CD8-positive, alpha-beta memory T cell (primary cell): ENCODE data around the gene TSNAXIP1. TPM values are rescaled to one million over a fixed set of nuclear protein-coding genes. Genes with fewer than 3 reads are reported as not detected.

Source experiments
- CTCF ChIA-PET: fragments of 350-600 bp; sonication (Branson Sonifier 250); formaldehyde crosslinking; loops from one replicate; lab custom pipeline; 2021; ENCODE audit warnings: antibody characterized with exemption; lab: Charles Lee
- POLR2A ChIA-PET: fragments of 350-600 bp; sonication (Branson Sonifier 250); formaldehyde crosslinking; loops from one replicate; lab custom pipeline; 2021; ENCODE audit warnings: antibody characterized with exemption; lab: Charles Lee
- DNase-seq, 5 donors: peaks; one replicate each; pipeline versions ENCODE4 v3.0.0 to v3.0.0-alpha.2; 2020 to 2022; ENCODE audit warnings: mixed read lengths in 1 of 5
- H3K27ac ChIP-seq: one replicate; pipeline ENCODE4 v1.7.0; 2013; ENCODE audit warnings: low read depth, mild to moderate bottlenecking, low read length, moderate library complexity
- H3K27me3 ChIP-seq: 2 replicates; pipeline ENCODE4 v1.7.0; 2013; ENCODE audit warnings: low read length, mild to moderate bottlenecking; ENCODE audit not compliant: insufficient read depth, poor library complexity, severe bottlenecking
- H3K36me3 ChIP-seq: 2 replicates; pipeline ENCODE4 v1.7.0; 2013; ENCODE audit warnings: mild to moderate bottlenecking, low read length, moderate library complexity; ENCODE audit not compliant: insufficient read depth
- H3K4me1 ChIP-seq: 2 replicates; pipeline ENCODE4 v1.7.0; 2013; ENCODE audit warnings: mild to moderate bottlenecking, low read length, moderate library complexity; ENCODE audit not compliant: insufficient read depth
- H3K4me3 ChIP-seq: 2 replicates; pipeline ENCODE4 v1.7.0; 2013; ENCODE audit warnings: mild to moderate bottlenecking, low read length
- H3K9me3 ChIP-seq: 2 replicates; pipeline ENCODE4 v1.7.0; 2013; ENCODE audit warnings: mild to moderate bottlenecking, low read length
- H3K27ac Mint-ChIP-seq, 8 donors: one replicate each; pipeline ENCODE4 v1.8.0; 2020 to 2021; ENCODE audit warnings: mixed read lengths in 8 of 8, mild to moderate bottlenecking in 6 of 8, inconsistent platforms in 3 of 8, moderate library complexity in 3 of 8
- H3K27me3 Mint-ChIP-seq, 2 donors: one replicate each; pipeline ENCODE4 v1.8.0; 2020 to 2021; ENCODE audit warnings: mixed read lengths in 2 of 2, mild to moderate bottlenecking in 1 of 2, moderate library complexity in 1 of 2
- H3K36me3 Mint-ChIP-seq, 3 donors: one replicate each; pipeline ENCODE4 v1.8.0; 2020 to 2021; ENCODE audit warnings: mixed read lengths in 3 of 3, inconsistent platforms in 1 of 3, mild to moderate bottlenecking in 1 of 3
- H3K4me1 Mint-ChIP-seq, 3 donors: one replicate each; pipeline ENCODE4 v1.8.0; 2020 to 2021; ENCODE audit warnings: mixed read lengths in 3 of 3, inconsistent platforms in 1 of 3, mild to moderate bottlenecking in 1 of 3
- H3K4me3 Mint-ChIP-seq, 7 donors: one replicate each; pipeline ENCODE4 v1.8.0; 2020 to 2021; ENCODE audit warnings: mixed read lengths in 7 of 7, mild to moderate bottlenecking in 6 of 7, moderate library complexity in 4 of 7, inconsistent platforms in 2 of 7
- H3K9me3 Mint-ChIP-seq, 5 donors: one replicate each; pipeline ENCODE4 v1.8.0; 2020 to 2022; ENCODE audit warnings: mixed read lengths in 5 of 5, mild to moderate bottlenecking in 3 of 5, moderate library complexity in 2 of 5, inconsistent platforms in 1 of 5
- polyA plus RNA-seq: library from polyadenylated mRNA; unstranded; fragments of 300-500 nt; fragmentation: Illumina TruSeq; gene quantifications from one replicate; pipeline ENCODE4 v1.2.3, GENCODE V29; 2021
- total RNA-seq, 2 experiments: library from RNA; stranded (reverse); gene quantifications; one replicate each; pipeline ENCODE4 v1.2.3, GENCODE V29; 2021

TSNAXIP1 gene
- total and polyA plus RNA-seq, 3 experiments from 2014 or later: 0.13 to 1.5 (median 1.2) TPM

- ChIA-PET POLR2A (interaction anchor here (0.5 to 3.1 kb wide), 5 partner anchors 10 to 90 kb away, joined by 3 to 12 read pairs (median 4); partner anchors contain the start of genes RANBP10 and TSNAXIP1), CTCF (interaction anchor here (0.6 to 3.2 kb wide), 7 partner anchors 26 to 324 kb away, joined by 3 to 23 read pairs (median 3); no protein-coding TSS in a partner anchor)
- H3K4me1 Mint-ChIP-seq: peaks cover 43 to 58% (median 57%) of the 10 kb centered on the region in 3 donors
- Histone ChIP-seq H3K4me1 (peaks cover 58% of the 10 kb centered on the region), H3K36me3 (no peaks in the 10 kb centered on the region), H3K4me3 (peak overlapping the region; percentile 92), H3K27me3 (no peaks in the 10 kb centered on the region), H3K27ac (peak overlapping the region; percentile 82), H3K9me3 (no peaks in the 10 kb centered on the region)
- H3K27ac Mint-ChIP-seq: peak overlapping the region; percentile 48 to 99 (median 94)
- no peaks in the 10 kb centered on the region for H3K27me3 Mint-ChIP-seq
- H3K9me3 Mint-ChIP-seq: peaks cover 0 to 2% (median 0%) of the 10 kb centered on the region in 5 donors
- peak overlapping the region; percentile 85 to 98 (median 87) for H3K4me3 Mint-ChIP-seq
- peaks cover 0 to 26% (median 0%) of the 10 kb centered on the region in 3 donors for H3K36me3 Mint-ChIP-seq
- no peak for DNase-seq
These were observed 38.8 kb downstream of the TSNAXIP1 start for GRCh38 chr16:67845291-67846062.

- Mint-ChIP-seq H3K36me3 (peaks cover 0 to 26% (median 0%) of the 10 kb centered on the region in 3 donors), H3K4me3 (peak overlapping the region; percentile 85 to 98 (median 87)), H3K27ac (peak overlapping the region; percentile 48 to 99 (median 94)), H3K27me3 (no peaks in the 10 kb centered on the region), H3K9me3 (peaks cover 0 to 2% (median 0%) of the 10 kb centered on the region in 5 donors), H3K4me1 (peaks cover 43 to 60% (median 57%) of the 10 kb centered on the region in 3 donors)
- Histone ChIP-seq H3K27ac (peak overlapping the region; percentile 82), H3K36me3 (no peaks in the 10 kb centered on the region), H3K4me3 (peak overlapping the region; percentile 92), H3K27me3 (no peaks in the 10 kb centered on the region), H3K9me3 (no peaks in the 10 kb centered on the region), H3K4me1 (peaks cover 58% of the 10 kb centered on the region)
- CTCF ChIA-PET: interaction anchor here (0.6 to 3.2 kb wide), 4 partner anchors 12 to 93 kb away, joined by 3 to 23 read pairs (median 4); no protein-coding TSS in a partner anchor
- POLR2A ChIA-PET: interaction anchor here (0.5 to 3.1 kb wide), 4 partner anchors 9 to 89 kb away, joined by 4 to 12 read pairs (median 6); partner anchors contain the start of genes RANBP10 and TSNAXIP1
- DNase-seq: no peak
These were observed 39.3 kb downstream of the TSNAXIP1 start for GRCh38 chr16:67846063-67846319.

DNA sequence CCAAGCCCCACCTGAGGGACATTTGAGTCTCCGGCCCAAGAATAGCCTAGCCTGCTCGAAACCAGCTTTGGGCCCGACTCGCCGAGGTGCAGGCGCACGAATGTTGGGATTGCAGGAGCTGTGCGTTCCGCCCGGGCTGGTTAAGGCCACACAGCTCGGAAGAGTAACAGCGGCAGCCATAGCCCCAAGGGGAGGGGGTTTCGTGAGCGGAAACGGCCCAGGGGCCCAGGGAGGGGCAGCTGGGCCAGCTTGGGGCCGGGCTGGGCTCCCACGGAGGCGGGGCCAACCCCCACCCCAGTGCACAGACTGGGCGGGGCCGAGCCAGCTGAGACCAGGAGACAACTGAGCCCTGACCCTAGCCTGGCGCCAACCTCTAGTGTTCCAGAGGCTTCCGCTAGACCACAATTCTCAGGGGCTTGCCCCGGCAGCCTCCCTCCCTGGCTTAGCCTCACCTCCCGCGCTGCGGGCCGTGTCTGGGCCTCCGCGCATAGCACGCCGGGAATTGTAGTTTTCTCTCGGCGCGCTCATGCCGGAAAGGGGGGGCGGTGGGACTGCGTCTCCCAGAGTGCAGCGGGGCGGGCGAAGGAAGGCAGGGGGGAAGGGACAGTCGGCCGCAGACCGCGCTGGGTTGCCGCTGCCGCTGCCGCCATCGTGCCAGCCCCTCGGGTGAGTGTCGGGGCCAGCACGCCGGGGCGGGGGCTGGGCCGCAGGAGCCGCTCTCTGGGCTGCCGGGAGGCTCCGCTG, 39.8 kb downstream of the TSNAXIP1 start, which contains the start of gene NUTF2:
Gene NUTF2, plus strand, starts transcription at position 614 of the 744 bp plus-strand sequence. CDS start 18,198 bp downstream, outside the sequence.
- H3K9me3 Mint-ChIP-seq: peaks cover 0 to 2% (median 0%) of the 10 kb centered on the region in 5 donors
- Histone ChIP-seq H3K4me3 (peak within 1 kb of the TSS; percentile 92), H3K9me3 (no peaks in the 10 kb centered on the region), H3K27me3 (no peaks in the 10 kb centered on the region), H3K36me3 (no peaks in the 10 kb centered on the region), H3K4me1 (peaks cover 55% of the 10 kb centered on the region), H3K27ac (peak within 1 kb of the TSS; percentile 82)
- H3K4me1 Mint-ChIP-seq: peaks cover 42 to 63% (median 54%) of the 10 kb centered on the region in 3 donors
- DNase-seq: peak; percentile 91 to 96 (median 94)
- peak within 1 kb of the TSS; percentile 57 to 99 (median 94) for H3K27ac Mint-ChIP-seq
- H3K27me3 Mint-ChIP-seq: no peaks in the 10 kb centered on the region
- CTCF ChIA-PET: interaction anchor here (0.6 to 3.2 kb wide), 4 partner anchors 13 to 93 kb away, joined by 3 to 23 read pairs (median 4); no protein-coding TSS in a partner anchor
- POLR2A ChIA-PET: interaction anchor here (0.5 to 3.1 kb wide), 4 partner anchors 9 to 89 kb away, joined by 4 to 12 read pairs (median 6); partner anchors contain the start of genes RANBP10 and TSNAXIP1
- H3K4me3 Mint-ChIP-seq: peak within 1 kb of the TSS; percentile 87 to 98 (median 87)
- H3K36me3 Mint-ChIP-seq: peaks cover 0 to 26% (median 0%) of the 10 kb centered on the region in 3 donors

DNA sequence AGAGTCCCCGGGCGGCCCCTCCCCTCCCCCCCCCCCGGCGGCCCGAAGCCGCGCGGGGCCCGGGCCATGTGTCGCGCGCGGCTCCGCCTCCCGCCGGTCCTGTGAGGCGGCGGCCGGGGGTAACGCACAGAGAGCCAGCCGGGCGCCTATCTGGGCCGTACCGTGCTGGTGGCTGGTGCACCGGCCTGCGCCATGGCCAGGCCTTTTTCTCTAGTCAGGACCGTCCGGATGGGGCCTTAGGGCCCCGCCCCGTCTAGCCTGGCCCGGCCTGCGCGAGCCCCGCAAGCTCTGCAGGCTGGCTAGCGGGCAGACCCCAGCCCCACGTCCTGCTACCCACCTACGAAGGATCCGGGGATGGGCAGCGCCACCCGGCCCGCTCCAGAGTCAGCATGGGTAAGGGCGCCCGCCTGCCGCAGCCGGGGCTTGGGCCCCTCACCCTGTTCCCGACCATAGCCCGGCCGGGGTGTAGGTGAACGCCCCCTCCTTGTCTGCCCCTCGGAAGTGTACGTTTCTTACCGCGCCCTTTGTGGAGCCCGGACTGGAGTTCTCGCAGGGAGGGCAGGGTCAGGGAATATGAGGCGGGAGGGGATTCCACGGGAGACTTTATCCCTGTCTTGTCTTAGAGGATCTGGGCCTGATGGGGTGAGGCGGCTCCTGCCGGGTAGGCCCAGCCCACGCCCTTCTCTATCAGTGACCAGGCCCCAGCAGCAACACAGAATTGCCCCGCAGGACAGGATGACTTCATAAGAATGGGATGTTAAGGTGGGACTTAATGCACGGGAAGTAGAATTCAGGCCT, 40.6 kb downstream of the TSNAXIP1 start, which contains the start of gene CENPT:
Gene CENPT, minus strand, starts transcription at position 630 of the 798 bp plus-strand sequence. CDS start 13,834 bp downstream, outside the sequence.
- H3K27me3 ChIP-seq: no peaks in the 10 kb centered on the region
- H3K27ac ChIP-seq: peak within 1 kb of the TSS; percentile 82
- peaks cover 38 to 59% (median 50%) of the 10 kb centered on the region in 3 donors for H3K4me1 Mint-ChIP-seq
- peaks cover 52% of the 10 kb centered on the region for H3K4me1 ChIP-seq
- H3K27me3 Mint-ChIP-seq: no peaks in the 10 kb centered on the region
- peaks cover 0 to 23% (median 0%) of the 10 kb centered on the region in 3 donors for H3K36me3 Mint-ChIP-seq
- CTCF ChIA-PET: interaction anchor here (0.9 to 3.2 kb wide), 3 partner anchors 31 to 40 kb away, joined by 3 to 23 read pairs (median 4); partner anchors contain the start of gene TSNAXIP1
- H3K27ac Mint-ChIP-seq: peak within 1 kb of the TSS; percentile 57 to 99 (median 88)
- peak within 1 kb of the TSS; percentile 87 to 98 (median 87) for H3K4me3 Mint-ChIP-seq
- POLR2A ChIA-PET: interaction anchor here (0.7 to 1.2 kb wide), 2 partner anchors 88 to 233 kb away, joined by 3 to 7 read pairs; no protein-coding TSS in a partner anchor
- no peaks in the 10 kb centered on the region for H3K36me3 ChIP-seq
- peaks cover 0 to 2% (median 0%) of the 10 kb centered on the region in 5 donors for H3K9me3 Mint-ChIP-seq
- H3K9me3 ChIP-seq: no peaks in the 10 kb centered on the region
- DNase-seq: no peak
- H3K4me3 ChIP-seq: peak within 1 kb of the TSS; percentile 92

DNA sequence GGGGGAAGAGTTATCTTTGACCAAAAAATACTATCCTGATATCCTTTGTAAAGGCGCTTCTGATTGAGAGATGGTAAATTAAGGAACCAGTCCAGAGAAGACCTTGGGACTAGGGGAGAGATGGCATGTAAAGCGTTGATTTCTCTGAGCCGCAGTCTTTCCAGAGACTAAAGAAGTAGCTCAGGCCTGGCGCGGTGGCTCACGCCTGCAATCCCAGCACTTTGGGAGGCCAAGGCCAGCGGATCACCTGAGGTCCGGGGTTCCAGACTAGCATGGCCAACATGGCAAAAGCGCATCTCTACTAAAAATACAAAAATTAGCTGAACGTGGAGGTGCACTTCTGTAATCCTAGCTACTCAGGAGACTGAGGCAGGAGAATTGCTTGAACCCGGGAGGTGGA, 41.4 kb downstream of the TSNAXIP1 start:
- H3K4me1 ChIP-seq: peaks cover 50% of the 10 kb centered on the region
- no peaks in the 10 kb centered on the region for H3K36me3 ChIP-seq
- ChIA-PET POLR2A (interaction anchor here (0.7 kb wide), 1 partner anchor 232 kb away, joined by 3 read pairs; no protein-coding TSS in a partner anchor), CTCF (interaction anchor here (0.7 to 1.3 kb wide), 3 partner anchors 34 to 41 kb away, joined by 3 to 4 read pairs (median 3); partner anchors contain the start of genes NRN1L and TSNAXIP1)
- DNase-seq: no peak
- H3K27me3 ChIP-seq: no peaks in the 10 kb centered on the region
- peak overlapping the region; percentile 82 for H3K27ac ChIP-seq
- H3K4me3 Mint-ChIP-seq: peak overlapping the region; percentile 72 to 98 (median 86)
- peak overlapping the region; percentile 92 for H3K4me3 ChIP-seq
- H3K27me3 Mint-ChIP-seq: no peaks in the 10 kb centered on the region
- H3K9me3 ChIP-seq: no peaks in the 10 kb centered on the region
- peak overlapping the region in 3 of 8 donors; percentile 73 to 91 (median 79) for H3K27ac Mint-ChIP-seq
- H3K9me3 Mint-ChIP-seq: peaks cover 0 to 2% (median 0%) of the 10 kb centered on the region in 5 donors
- peaks cover 0 to 15% (median 0%) of the 10 kb centered on the region in 3 donors for H3K36me3 Mint-ChIP-seq
- peaks cover 36 to 57% (median 44%) of the 10 kb centered on the region in 3 donors for H3K4me1 Mint-ChIP-seq

GRCh38 chr16:67853670-67854069, 47.0 kb downstream of the TSNAXIP1 start:
- H3K9me3 ChIP-seq: no peaks in the 10 kb centered on the region
- no peak for DNase-seq
- no peak overlapping the region for H3K27ac Mint-ChIP-seq
- no peaks in the 10 kb centered on the region for H3K36me3 ChIP-seq
- H3K4me1 Mint-ChIP-seq: peaks cover 28 to 54% (median 33%) of the 10 kb centered on the region in 3 donors
- H3K27me3 Mint-ChIP-seq: no peaks in the 10 kb centered on the region
- no peak overlapping the region for H3K4me3 Mint-ChIP-seq
- CTCF ChIA-PET: no interaction called here
- no peak overlapping the region for H3K4me3 ChIP-seq
- peaks cover 0 to 11% (median 2%) of the 10 kb centered on the region in 3 donors for H3K36me3 Mint-ChIP-seq
- H3K27me3 ChIP-seq: no peaks in the 10 kb centered on the region
- H3K9me3 Mint-ChIP-seq: peaks cover 0 to 2% (median 0%) of the 10 kb centered on the region in 5 donors
- peaks cover 21% of the 10 kb centered on the region for H3K4me1 ChIP-seq
- H3K27ac ChIP-seq: no peak overlapping the region
- POLR2A ChIA-PET: no interaction called here
